Raji (cell line): ENCODE data around the gene SH3BP2.

ENCODE experiments used
- POLR2A ChIP-seq: IDR thresholded peaks from 2 replicates; pipeline ENCODE4 v1.6.1; 2011; ENCODE audit warnings: low read depth, low read length, control low read depth; ENCODE audit not compliant: insufficient read depth

The SH3BP2 gene

DNA sequence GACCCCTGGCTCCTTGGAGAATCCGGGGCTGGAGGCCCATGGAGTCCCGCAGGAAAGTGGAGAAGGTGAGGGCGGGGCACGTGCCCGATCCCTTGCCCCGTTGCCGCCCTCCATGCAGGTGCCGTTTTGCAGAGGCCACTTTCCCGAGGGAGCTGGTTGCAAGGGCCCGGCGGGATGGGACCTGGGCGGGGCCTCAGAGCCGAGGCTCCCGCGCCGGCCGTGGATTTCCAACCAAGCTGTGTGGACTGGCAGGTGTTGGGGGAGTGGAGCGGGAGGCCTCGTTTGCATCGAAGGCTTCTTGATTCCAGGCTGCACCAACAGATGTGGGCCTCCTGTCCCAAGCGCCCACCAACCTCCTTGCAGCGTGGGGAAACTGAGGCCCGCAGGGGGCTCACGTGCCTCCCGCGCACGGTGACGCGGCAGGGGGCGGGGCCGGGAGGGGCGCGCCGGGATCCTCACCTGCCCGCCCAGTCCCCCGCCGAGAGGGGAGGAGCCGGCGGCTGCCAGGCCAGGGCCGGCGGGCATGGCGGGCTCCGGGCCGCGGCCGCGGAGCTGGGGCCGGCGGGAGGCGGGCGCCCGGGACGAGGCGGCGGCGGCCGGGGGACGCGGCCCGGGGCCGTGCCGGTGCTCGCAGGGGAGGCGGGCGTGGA is 24.9 kb downstream of the SH3BP2 start:
- TF ChIP-seq POLR2A: no peak

DNA sequence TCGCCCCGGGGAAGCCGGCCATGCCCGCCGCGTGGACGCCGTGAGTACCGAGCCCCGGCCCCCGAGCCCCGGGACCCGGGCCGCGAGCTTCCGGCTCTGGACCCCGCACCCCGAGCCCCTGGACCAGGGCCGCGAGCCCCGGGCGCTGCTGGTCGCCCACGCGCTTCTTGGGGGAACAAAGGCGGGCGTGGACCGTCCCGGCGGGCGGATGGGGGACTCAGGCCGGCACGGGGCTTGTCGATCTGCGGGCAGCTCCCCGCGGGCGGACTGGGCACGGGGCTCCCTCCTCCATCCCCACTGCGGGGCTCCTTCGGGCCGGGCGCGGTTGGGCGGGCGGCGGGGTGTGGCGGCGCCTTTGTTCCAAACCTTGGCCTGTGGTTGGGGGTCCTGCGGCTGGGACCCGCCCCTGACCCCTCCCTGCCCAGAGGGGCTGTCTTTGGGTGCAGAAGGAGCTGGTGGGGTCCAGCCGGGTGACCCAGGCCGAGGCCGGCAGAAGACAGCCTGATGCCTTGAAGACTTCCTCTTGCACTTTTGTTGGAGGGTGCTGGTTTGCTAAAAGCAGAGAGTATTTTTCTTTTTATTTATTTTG is 25.6 kb downstream of the SH3BP2 start:
- no peak for TF ChIP-seq POLR2A

DNA sequence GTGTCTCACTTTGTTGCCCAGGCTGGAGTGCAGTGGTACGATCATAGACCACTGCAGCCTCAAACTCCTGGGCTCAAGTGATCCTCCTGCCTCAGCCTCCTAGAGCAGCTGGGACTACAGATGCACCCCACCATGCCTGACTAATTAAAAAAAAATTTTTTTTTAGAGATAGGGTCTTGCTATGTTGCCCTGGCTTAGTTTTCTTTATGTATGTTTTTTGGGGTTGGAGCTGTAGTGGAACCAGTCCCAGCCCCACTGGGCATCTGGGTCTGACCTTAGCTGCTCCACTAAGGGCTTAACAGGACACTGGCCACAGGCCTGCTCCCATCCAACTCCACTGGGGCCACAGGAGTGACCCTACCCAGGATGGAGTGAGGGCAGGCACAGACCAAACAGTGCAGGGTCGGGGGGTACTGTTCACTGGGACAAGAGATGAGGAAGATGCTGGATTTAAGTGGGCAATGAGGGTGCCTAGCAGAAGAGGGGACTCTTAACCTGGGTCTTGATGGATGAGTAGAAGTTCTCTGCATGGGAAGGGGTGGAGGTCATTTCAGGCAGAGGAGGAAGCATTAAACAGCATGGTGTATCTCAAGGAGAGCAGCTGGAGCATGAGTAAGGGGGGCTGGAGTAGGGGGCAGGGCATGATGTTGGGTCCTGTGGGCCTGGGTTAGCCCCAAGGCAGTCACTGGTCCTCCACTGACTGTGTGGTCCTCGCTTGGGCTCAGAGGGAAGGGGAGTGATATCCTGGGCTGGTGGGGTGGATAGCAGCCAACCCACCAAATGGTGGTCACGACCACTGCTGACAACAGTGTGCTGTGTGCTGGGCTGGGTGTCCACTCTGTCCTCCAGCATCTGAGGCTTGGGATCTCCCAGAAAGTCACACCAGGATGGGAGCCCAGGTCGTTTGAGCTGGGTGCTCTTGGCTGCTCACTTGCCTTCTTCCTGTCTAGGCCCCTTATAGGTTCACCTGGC is 26.6 kb downstream of the SH3BP2 start:
- no peak for TF ChIP-seq POLR2A

DNA sequence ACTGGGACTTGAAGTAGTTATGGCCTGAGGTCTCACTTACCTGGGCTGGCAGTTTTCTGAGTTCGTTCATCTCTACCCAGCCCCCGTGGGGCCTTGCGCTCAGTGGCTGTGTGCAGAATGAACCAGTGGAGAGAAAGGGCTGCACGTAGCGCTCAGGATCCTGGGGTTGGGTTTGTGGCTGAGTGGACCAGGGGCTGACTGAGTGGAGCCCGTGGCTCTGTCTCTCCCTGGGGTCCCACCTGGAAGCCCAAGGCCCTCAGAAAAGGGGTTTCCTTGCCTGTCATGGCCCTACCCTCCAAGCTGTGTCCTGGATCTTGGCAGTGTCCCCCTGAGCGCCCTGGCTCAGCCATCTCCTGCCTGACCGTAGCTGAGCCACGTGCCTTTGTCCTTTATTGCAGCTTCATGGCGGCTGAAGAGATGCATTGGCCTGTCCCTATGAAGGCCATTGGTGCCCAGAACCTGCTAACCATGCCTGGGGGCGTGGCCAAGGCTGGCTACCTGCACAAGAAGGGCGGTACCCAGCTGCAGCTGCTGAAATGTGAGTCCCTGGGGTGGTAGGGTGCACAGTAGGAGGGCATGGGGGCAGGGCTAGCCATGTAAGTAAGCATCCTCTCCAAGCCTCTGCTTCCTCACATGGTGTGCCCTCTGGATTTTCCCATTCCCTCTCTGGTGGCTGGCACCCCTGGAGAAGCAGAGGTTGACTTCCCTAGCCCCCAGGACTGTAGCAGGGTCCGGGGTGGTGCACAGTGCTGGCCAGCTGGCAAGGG is 27.5 kb downstream of the SH3BP2 start:
- no peak for TF ChIP-seq POLR2A

DNA sequence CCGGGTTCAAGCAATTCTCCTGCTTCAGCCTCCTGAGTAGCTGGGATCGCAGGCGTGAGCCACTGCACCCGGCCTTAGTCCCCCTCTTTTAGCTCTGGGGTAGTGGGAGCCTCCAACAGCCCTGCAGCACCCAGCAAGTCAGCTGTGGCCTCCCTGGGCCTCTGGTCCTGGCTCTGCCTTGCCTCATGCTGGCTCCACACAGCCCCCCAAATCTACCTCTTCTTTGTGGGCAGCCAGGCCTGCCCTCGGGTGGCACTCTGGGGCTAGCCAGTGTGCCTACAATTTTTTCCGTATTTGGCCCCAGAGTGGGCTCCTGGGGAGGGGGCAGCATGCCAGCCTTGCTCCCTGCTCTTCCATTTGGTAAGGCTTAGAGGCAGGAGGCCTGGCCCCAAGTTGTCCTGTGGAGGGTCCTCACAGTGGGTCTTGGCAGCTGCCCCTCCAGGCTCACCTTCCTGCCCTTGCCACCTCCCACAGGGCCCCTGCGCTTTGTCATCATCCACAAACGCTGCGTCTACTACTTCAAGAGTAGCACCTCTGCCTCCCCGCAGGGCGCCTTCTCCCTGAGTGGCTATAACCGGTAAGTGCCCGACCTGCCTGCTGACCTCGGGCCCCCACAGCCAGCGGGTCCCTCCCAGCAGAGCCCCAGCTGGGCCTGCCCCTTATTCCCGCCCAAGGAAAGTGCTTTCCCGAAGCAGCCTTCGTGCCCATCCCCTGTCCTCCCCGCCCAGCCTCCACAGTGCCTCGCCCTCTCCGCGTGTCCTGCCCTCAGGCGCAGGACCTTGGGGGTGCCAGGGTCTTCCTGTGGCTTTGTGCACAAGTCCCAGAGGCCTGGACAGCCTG is 29.8 kb downstream of the SH3BP2 start:
- no peak for TF ChIP-seq POLR2A

DNA sequence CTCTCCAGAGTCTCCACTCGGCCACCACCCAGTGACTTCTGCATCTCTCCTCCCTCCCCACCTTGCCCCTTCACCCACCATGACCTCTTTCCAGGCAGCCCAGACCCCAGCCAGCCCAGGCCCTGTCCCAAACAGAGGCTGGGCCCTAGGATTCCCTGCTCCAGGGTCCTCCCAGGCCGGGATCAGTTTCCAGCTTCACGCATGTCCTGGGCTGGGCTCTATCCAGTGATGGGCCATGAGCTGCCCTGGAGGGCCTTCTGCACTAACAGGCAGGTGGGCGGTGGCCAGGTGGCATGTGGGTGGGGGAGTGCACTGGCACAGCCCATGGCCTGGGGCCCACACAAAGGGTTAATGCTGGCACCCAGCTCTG is 30.4 kb downstream of the SH3BP2 start:
- TF ChIP-seq POLR2A: no peak

DNA sequence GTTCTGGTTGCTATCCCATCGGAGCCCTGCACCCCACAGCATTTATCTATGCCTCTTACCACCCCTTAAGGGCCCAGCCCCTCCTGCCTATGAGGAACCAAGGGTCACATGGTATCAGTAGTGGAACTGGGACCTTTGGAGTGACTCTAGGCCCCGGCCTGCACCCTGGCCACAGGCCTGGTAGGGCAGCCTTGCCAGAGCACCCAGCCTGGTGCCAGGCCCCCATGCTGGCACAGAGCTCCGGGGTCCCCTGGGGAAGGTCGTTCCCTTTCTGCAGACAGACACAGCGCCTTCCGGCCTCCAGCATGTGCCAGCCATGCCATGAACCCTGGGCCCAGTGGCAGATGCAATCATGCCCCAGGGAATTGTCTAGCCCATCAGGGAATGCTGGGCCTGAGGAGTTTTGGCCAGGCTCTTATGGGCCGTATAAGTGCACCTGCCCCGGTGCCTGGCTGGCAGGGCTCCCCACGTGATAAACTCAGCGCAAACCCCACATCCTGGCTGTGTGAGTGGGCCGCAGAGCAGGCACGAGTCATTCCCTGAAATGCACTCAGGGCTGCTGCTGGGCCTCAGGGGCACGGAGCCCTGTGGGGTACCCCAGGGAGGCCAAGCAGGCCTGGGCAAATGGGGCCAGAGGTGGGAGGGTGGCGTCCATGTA is 30.9 kb downstream of the SH3BP2 start:
- TF ChIP-seq POLR2A: no peak

DNA sequence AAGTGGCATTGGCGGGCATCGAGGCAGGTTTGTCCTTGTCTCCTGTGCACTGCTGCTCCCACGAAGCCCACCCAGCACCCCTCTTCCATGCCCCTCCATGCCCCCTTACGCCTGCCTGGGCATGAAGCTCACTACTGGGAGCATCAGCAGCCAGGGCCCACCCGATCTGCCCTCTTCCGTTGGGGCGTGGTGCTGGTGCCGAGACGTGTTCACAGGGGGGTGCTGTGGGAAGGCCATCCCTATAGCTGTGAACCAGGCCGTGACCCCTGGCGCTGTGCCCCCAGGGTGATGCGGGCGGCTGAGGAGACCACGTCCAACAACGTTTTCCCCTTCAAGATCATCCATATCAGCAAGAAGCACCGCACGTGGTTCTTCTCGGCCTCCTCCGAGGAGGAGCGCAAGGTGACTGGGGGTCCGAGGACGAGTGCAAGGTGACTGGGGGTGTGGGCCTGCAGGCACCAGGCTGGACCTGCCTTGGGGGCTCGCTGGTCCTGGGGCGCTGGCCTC is 31.5 kb downstream of the SH3BP2 start:
- TF ChIP-seq POLR2A: no peak

DNA sequence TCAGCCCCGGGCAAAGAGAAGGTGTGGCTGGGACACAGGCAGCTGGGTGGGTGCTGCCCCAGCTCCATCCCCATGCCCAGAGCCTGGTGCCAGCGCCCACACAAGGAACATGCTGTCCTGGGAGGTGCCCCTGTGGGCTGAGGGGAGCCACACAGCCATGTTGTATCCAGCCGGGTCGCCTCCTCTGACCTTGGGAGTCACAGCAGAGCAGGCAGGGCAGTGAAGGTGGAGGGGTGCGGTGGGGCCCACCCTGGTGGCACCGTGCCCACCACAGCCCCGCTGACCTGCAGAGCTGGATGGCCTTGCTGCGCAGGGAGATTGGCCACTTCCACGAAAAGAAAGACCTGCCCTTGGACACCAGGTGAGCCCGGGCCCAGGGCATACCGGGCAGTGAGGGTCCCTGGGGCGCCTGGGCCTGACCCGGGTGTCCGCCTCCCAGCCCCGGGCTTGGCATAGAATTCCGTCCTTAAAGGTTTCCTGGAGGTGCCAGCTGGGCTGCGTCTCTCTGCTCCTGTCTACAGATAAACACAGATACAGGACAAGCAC is 32.0 kb downstream of the SH3BP2 start:
- TF ChIP-seq POLR2A: no peak

DNA sequence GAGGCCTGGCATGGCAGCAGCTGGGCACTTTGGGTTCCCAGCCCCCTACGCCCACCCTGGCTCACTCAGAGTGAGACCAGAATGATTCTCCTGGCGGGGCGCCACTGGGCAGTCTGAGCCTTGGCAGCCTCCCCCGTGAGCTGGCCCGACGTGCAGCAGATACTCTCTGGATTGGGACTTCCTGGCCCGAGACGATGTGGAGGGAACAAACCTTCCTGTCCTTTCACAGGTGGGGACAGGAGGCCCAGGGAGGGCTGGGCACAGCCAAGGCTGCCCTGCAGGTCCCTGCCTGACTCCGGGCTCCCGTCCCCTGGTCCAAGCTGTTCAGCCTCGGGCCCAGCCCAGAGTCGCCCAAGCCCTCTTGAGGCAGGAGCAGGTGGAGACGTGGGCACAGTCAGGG is 32.9 kb downstream of the SH3BP2 start:
- TF ChIP-seq POLR2A: no peak

DNA sequence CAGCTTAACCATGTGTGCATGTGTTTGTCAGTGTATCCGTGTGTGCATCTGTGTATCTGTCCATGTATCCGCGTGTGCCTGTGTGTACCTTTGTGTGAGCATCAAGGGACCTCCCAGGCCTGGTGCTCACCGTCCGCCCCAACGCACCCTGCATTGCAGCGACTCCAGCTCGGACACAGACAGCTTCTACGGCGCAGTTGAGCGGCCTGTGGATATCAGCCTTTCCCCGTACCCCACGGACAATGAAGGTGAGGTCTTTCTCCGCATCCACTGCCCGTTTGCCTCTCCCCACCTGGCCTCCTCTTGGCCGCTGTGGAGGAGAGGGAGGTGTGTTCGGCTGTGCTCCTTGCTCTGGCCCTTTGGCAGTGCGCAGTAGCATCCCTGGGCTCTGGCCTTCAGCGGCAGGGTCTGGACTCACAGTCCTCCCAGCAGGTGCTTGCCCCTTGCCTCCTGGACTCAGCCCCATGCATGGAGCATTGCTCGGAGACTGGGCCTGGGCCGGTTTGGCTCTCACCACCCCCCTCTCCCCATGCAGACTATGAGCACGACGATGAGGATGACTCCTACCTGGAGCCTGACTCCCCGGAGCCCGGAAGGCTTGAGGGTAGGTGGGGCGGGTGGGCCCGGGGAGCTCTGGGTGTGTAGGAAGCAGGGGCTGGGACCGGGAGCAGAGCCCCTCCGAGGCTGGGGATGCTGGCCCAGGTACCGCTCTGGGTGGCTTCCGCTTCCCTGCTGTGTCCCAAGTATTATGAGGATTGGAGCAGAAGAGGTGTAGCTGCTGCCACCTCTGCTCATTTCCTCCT is 34.4 kb downstream of the SH3BP2 start:
- no peak for TF ChIP-seq POLR2A

DNA sequence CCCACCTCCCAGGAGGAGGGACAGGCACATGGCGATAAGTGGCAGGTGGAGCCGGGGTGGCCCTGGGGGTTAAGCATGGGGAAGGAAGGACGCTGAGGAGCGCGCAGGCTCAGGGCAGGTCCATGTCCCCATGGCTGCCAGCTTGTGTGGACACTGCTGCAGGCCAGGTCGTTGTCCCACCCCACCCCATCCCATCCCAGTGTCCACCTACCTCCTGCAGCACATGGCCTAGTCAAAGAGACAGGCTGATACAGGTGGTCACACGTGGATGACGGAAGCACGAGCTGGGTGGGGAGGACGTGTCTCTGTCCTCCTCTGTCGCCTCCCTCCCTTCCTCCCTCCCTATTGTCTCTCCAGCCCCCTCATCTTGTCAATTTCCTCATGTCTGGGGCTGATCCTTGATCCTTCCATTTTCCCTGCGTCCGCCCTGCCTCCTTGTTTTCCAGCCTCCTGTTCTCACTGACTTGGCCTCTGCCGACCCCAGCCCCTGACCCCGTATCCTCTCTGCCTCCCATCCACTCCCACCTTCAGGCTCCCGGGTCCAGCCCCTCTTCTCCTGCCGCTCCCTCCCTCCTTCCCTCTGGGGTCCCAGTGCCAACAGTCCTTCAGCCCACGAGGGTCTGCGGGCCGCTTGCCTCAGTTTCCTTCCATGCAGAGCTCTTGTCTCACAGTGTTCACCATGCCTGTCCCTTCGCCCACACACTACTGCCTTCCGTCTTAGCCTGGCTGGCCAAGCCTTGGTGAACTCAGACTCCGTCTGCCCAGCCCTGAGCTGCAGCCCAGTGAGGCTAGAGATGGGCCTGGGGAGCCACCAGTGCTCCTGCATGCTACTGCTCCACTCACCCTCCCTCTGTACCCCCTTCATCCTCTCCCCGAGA is 35.2 kb downstream of the SH3BP2 start:
- no peak for TF ChIP-seq POLR2A
